ENCODE results near the gene JARID2.

Gene JARID2

GRCh38 chr6:15361197-15361596, 115.3 kb downstream of the JARID2 start:
- no peak for DNase-seq

GRCh38 chr6:15362274-15363160, 116.6 kb downstream of the JARID2 start:
- no peak for DNase-seq

- DNase-seq = no peak
Measured at GRCh38 chr6:15363164-15363522, 117.3 kb downstream of the JARID2 start.

- no peak for DNase-seq
Measured at GRCh38 chr6:15363523-15364400, 117.9 kb downstream of the JARID2 start.

GRCh38 chr6:15364401-15365037, 118.7 kb downstream of the JARID2 start:
- no peak for DNase-seq

GRCh38 chr6:15365273-15365687, 119.4 kb downstream of the JARID2 start:
- peak; percentile 73 for DNase-seq

GRCh38 chr6:15366003-15366535, 120.2 kb downstream of the JARID2 start:
- DNase-seq = no peak

GRCh38 chr6:15366879-15367278, 121.0 kb downstream of the JARID2 start:
- DNase-seq = no peak

GRCh38 chr6:15368186-15368585, 122.3 kb downstream of the JARID2 start:
- no peak for DNase-seq

GRCh38 chr6:15368873-15369272, 123.0 kb downstream of the JARID2 start:
- no peak for DNase-seq

GRCh38 chr6:15369838-15370237, 124.0 kb downstream of the JARID2 start:
- peak; percentile 60 for DNase-seq

- no peak for DNase-seq
Measured at GRCh38 chr6:15370733-15371671, 125.1 kb downstream of the JARID2 start.

GRCh38 chr6:15372932-15373331, 127.1 kb downstream of the JARID2 start:
- DNase-seq = no peak

- DNase-seq = no peak
Measured at GRCh38 chr6:15374119-15374518, 128.2 kb downstream of the JARID2 start.

GRCh38 chr6:15375018-15375417, 129.1 kb downstream of the JARID2 start:
- DNase-seq = no peak

- DNase-seq = no peak
Measured at GRCh38 chr6:15375638-15376290, 129.9 kb downstream of the JARID2 start.

GRCh38 chr6:15376900-15377487, 131.1 kb downstream of the JARID2 start:
- no peak for DNase-seq

GRCh38 chr6:15378272-15378671, 132.4 kb downstream of the JARID2 start:
- no peak for DNase-seq

GRCh38 chr6:15378866-15379265, 133.0 kb downstream of the JARID2 start:
- no peak for DNase-seq

GRCh38 chr6:15380351-15380750, 134.5 kb downstream of the JARID2 start:
- DNase-seq = no peak

- no peak for DNase-seq
Measured at GRCh38 chr6:15382089-15382488, 136.2 kb downstream of the JARID2 start.
